Dedifferentiated amniotic fluid mesenchymal stem cell (primary cell): ENCODE results near the gene NDUFA8.
"Not testable (repeated sequence)": the region's sequence is repeated elsewhere in the genome, so short reads cannot be mapped to it uniquely, and the experiment has no call there.

Experiments used
- DNase-seq: peaks from one replicate; pipeline ENCODE4 v3.0.0-alpha.2; 2016; ENCODE audit errors: extremely low spot score

The NDUFA8 gene

GRCh38 chr9:122121391-122121790 lies 38.2 kb downstream of the NDUFA8 start:
- DNase-seq, result no peak

GRCh38 chr9:122120316-122121071 lies 39.1 kb downstream of the NDUFA8 start:
- DNase-seq, result no peak

DNA sequence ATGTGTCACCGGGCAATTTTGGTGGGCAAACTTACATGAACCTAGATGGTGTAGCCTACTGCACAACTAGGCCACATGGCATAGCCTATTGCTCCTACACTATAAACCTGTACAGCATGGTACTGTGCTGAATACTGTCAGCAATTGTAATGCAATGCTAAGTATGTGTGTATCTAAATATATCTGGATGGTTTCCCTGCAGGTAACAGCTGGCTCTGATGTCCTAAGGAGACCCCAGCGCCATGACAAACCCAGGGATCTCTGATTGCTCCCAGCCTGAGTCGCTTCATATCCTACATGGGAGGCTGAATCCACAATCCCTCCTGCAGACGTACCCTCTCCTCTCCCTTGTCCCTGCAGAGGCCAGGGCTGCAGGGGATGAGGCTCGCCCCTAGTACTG lies 39.9 kb downstream of the NDUFA8 start:
- DNase-seq, result no peak

DNA sequence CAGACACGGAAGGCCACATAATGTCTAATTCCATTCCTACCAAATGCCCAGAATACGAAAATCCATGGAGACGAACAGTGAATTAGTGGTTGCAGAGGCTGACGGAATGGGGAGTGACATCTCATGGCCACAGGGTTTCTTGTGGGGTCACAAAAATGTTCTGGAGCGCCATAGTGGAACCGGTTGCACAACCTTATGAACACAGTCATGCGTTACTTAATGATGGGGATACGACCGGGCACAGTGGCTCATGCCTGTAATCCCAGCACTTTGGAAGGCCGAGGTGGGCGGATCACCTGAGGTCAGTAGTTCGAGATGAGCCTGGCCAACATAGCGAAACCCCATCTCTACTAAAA lies 40.4 kb downstream of the NDUFA8 start:
- no peak for DNase-seq

- no peak for DNase-seq
Measured at GRCh38 chr9:122118343-122119165, 41.0 kb downstream of the NDUFA8 start.

GRCh38 chr9:122117241-122117640 lies 42.3 kb downstream of the NDUFA8 start:
- DNase-seq, result not testable (repeated sequence)

DNA sequence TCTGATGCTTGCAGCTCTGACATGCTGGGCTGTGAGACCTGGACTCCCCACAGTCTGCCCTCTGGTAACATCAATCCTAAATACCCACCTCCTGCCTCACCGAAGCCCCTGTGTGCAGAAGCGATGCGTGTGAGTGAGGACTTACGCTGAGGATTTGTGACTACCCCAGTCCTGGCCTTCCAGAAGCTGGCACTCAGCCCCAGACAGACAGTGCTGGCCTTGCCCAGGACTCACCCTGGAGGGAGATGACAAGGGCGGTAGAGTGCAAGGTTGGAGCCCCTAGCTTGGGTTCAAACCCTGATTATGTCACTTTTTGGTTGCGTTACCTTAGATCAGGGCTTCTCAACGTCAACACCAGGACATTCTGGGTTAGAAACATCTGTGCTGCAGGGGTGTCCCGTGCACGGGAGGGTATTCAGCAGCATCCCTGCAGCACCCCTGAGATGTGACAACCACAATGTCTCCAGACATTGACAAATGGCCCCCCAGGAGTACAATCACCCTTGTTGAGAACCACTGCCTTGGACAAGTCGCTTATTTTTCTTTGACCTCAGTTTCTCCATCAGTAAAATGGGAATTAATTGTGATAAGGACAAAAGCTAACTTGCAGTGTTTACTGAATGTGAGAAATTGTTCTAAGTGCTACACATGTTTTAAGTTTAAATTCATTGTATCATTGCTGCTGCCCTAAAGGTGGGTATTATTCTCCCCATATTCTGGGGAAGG lies 43.0 kb downstream of the NDUFA8 start:
- no peak for DNase-seq

DNA sequence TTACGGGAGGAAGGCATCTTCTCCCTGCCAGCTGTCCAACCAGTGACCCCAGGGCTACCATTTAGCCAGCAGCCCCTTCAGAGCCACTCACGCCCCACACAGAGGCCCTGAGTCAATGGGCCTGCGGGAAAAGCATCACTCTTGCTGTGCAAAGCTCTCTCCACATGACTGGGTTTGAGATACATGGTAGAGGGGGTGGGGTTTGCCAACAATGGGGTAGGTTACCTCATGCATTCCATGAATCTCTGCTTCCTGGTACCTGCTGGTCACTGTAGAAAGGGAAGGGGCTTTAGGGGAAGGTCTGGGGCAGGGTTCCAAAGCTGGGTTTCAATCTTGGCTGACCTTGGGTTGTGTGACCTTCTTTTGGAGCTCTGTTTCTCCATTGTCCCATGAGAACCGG lies 43.5 kb downstream of the NDUFA8 start:
- DNase-seq, result no peak

- DNase-seq, result no peak
Measured at GRCh38 chr9:122115176-122116035, 44.2 kb downstream of the NDUFA8 start.

DNA sequence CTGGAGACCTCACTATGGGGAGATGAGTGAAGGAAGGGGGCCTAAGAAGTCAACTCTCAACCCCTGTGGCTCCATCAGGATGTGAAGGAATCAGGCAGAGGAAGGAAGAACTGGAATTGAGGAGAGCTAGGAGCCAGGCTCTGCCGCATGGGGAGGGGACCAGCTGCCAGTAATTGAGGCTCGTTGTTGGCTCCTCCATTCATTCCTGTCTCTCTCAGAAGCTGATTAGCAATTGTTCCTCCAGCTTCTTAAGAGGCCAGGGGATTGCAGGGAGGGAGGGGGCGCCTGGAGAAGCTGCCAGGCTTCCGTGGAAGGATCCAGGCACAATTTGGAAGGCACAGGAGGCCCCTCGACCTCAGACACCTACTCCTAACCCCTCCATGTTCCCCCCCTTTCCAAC lies 46.0 kb downstream of the NDUFA8 start:
- DNase-seq, result no peak

- no peak for DNase-seq
Measured at GRCh38 chr9:122112238-122112637, 47.3 kb downstream of the NDUFA8 start.

DNA sequence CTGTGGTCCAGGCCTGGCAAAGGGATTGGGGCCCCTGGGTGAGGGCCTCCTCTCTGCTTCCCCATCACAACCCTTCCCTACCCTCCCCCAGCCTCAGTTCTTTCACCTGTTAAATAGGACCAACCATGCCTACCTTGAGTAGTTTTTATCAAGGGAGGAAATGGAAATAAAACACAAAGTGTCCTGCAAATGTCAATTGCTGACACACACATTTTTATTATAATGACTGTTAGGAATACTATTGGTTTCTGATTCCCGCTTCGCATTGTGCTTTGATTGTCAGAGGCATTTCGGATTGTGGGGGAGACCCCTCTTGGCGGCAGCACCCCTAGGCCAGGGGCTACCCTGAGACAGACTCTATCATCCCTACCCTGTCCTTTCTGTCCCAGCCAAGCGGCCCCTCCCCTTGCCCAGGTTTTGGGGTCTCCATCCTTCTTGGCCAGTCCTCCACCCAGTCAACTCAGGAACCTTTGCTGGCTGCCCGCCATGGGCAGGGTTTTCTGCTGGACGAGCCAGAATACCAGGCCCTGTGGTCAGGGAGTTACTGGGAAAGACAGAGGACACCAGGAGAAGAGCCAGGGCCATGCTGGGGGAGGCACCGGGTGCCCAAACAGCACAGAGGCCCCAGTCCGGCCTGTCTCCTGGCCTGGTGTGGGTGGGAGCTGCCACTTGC lies 48.0 kb downstream of the NDUFA8 start:
- DNase-seq, result no peak

- no peak for DNase-seq
Measured at GRCh38 chr9:122110100-122110833, 49.3 kb downstream of the NDUFA8 start.

DNA sequence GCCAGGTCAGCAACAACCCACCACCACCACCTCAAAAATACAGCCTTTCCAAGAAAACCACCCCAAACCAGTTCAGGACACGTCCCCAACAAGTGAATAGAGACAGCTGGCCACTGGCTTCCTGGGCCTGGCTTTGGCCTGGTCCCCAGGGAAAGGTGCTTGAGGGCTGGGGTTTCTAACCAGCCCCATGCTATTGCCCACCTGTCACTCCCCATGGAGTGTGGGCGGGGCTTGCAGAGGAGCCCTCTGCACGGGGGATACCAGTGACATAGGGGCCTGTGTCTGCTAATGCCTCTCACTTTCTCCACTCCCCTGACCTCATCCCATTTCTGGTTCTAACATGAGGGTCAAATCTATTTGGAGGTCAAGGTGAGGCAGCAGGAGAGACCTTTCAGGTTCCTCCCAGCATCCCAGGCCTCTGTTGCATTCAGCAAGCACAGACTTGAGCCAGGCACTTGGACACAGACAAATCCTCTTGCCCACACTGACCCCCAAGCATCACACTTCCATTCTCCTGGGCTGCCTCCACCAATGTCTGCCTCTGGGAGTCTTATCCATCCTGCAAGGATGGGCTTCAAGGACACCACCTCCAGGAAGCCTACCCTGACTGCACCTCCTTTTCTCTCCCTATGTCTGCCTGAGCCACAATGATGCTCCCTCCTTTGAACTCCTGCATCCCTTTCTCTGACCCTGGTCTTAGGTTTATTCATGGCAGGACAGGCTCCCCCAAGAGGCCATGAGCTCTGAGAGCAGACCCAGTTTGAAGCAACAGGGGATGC lies 50.4 kb downstream of the NDUFA8 start:
- no peak for DNase-seq

GRCh38 chr9:122107291-122107805 lies 52.2 kb downstream of the NDUFA8 start:
- DNase-seq, result no peak

DNA sequence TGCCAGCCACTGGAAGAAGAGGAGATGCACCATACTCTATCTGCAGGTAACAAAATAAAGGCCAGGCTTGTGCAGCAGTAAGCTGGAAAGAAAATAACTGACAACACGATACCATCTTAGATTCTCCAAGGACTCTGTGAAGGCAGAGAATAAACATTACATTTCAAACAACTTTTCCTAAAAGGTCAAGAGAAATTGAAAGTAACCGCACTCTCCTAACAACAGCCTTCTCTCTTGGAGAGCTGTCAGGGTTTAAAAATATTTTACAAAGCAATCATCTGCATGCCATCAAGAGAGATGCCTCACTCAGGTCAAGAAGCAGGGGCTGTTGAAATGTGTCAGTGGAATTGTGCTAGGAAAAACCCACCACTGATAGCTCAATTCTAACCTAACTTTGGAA lies 53.0 kb downstream of the NDUFA8 start:
- DNase-seq, result no peak

- DNase-seq, result no peak
Measured at GRCh38 chr9:122103985-122104384, 55.6 kb downstream of the NDUFA8 start.

GRCh38 chr9:122102156-122102555 lies 57.4 kb downstream of the NDUFA8 start:
- DNase-seq, result no peak

GRCh38 chr9:122100756-122101155 lies 58.8 kb downstream of the NDUFA8 start:
- DNase-seq, result no peak
